Stimulated activated CD4-positive, alpha-beta T cell treated with anti-CD3 and anti-CD28 coated beads, Interleukin-15, amount 100 ng/mL, for 24 hours (primary cell): ENCODE results near the gene REX1BD.

Experiments used
- DNase-seq: peaks from one replicate; pipeline ENCODE4 v3.0.0-alpha.2; 2020

The REX1BD gene

DNA sequence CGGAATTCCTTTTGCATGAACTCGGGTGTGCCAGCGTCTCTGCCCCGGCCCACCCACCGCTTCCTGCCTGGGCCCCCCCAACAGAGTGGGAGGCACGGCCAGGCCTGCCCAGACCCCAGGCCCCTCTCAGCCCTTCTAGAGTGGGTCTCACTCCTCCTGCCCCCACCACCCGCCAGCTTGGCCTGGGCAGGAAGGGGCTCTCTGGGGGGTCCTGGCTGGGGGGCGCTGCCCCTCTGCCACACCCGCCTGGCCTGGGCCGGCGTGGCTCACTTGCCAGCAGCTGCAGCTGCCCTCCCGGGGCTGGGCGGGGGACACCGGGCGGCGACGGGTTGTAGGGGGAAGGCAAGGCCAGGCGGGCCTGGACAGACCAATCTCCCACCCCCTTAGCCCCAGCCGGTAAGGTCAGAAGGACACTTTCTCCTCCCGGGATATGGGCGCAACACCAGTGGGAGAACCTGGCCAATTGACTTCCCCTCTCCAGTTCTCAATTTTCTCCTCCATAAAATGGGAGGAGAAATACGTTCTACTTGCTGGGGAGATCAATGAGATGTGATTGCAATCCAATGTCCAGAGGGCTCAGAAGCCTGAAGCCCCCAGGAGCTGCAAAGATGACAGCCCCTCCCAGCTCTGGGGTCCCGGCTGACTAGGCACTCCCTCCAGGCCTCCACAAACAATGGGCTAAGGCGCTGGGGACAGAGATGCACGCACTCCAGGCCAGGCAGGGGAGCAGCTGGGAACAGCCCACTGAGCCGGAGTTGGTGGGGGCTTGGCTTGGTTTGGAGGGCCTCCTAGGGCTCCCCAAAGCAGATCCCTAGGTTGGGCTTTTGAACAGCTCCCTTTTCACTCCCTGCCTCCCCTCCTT, 15.6 kb downstream of the REX1BD start:
- DNase-seq = no peak

- DNase-seq = no peak
These were observed 16.2 kb downstream of the REX1BD start for GRCh38 chr19:18604820-18605159.

DNA sequence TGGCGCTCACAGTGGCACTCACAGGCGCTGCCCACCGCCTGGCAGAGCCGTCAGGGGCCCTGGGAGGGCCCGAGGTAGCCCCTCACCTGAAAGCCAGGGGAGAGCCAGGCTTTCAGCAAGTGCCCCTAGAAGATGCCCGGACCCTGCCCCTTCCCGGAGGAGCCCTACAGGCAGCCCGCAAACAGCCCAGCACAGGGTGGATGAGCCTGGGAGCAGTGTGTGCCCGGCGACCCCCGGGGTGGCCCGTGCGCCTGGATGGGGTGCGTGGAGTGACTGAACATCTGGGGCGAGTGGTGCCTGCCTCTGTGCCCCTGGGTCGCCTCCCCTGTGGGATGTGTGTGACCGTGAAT, 16.6 kb downstream of the REX1BD start:
- no peak for DNase-seq

- no peak for DNase-seq
These were observed 17.1 kb downstream of the REX1BD start for GRCh38 chr19:18605546-18606280.

- no peak for DNase-seq
These were observed 18.0 kb downstream of the REX1BD start, which contains the start of gene CRLF1 for GRCh38 chr19:18606281-18607225. TSS of gene CRLF1 (minus strand) at chr19:18606799. CDS start at chr19:18606656, 143 bp downstream.

DNA sequence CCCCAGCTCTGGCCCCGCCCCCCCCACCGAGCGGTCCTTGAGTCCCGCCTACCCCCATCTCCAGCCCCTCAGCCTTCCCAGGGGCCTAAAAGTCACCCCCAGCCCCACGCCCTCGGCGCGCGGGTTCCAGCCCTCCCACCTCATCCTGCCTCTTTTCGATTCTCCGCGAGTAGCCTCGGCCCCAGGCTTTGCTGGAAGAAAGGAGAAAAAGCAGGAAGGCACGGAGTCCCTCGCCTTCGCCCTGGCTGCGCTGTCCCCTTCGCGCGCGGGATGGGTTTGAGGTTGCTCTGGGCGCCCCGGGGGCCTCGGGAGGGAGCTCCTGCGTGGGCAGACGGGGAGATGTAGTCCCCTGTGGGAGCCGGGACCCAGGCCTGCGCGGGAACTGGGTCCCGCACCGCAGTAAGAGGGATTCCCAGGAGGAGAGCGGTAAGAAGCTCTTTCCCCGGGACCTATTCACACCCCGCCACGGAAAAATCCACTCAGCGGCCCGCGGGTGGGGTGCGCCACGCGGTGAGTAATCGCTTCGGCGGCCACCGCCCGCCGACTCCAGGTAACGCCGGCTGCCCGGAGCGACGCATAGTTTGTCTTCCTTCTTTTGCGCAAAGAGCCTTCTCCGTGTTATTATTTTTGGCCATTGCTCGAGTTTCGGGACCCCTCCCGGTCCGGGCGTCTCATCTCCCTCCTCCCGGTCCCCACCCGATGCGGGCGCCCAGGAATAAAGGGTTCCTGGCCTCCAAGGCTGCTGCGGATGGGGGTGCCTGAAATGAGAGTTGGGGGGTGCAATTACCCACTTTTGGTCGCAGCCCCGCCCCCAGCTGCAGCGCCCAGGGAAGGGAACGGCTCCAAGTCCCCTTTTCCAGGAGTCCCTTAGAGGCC, 18.9 kb downstream of the REX1BD start:
- DNase-seq = no peak

- DNase-seq = no peak
These were observed 19.7 kb downstream of the REX1BD start for GRCh38 chr19:18608102-18608804.

DNA sequence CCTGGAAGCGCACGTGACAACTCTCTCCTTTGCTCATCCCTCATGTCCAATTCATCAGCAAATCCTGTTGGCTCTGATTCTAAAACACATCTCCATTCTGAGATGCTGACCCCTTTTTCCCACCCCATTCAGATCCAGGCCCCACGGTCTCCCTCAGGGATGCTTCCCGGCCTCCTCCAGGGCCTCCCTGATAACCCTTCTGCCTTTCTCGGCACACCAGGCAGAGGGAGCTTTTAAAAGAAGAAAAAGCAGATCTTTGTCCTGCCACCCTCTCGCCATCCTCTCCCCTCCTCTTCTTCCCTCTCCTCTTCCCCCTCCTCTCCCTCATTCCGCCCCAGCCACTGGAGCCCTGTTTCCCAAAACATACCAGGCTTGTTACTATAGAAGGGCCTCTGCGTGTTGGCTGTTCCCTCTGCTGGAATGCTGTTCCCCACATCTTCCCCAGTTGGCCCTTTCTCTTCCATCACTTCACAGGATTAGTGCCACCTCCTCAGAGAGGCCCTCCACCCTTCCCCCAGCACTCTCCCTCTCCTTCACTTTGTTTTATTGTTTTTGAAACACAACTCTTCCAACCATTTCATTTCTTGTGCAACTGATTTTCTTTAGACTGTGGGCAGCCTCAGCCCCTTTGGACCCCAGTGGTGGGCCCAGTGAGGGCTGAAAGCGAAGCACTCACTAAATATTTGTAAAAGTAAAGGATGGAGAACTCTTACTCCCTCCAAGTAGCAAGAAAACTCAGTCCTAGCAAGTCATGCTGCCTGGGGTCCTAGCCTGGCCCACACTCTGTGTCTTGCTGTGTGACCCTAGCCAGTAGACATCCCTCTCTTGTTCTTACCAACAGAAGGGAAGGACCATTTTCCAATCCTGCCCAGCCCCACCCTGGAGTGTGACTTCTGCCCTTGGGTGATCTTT, 20.5 kb downstream of the REX1BD start:
- no peak for DNase-seq

- DNase-seq = no peak
These were observed 21.1 kb downstream of the REX1BD start for GRCh38 chr19:18609717-18610051.

DNA sequence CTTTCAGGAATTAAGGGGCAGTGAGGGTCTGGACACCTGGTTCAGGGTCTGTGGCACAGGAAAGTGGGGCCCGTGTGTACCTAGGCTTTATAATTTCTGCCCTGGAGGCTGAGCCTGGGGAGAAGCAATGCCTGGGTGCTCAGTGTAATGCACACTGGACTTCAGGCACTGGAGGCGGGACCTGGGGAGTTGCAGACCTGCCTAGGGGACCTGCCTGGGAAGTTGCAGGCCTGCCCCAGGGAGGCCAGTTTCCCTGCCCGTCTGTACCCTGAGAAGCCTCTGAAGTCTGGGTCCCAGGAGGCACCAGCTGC, 21.6 kb downstream of the REX1BD start:
- DNase-seq = no peak

DNA sequence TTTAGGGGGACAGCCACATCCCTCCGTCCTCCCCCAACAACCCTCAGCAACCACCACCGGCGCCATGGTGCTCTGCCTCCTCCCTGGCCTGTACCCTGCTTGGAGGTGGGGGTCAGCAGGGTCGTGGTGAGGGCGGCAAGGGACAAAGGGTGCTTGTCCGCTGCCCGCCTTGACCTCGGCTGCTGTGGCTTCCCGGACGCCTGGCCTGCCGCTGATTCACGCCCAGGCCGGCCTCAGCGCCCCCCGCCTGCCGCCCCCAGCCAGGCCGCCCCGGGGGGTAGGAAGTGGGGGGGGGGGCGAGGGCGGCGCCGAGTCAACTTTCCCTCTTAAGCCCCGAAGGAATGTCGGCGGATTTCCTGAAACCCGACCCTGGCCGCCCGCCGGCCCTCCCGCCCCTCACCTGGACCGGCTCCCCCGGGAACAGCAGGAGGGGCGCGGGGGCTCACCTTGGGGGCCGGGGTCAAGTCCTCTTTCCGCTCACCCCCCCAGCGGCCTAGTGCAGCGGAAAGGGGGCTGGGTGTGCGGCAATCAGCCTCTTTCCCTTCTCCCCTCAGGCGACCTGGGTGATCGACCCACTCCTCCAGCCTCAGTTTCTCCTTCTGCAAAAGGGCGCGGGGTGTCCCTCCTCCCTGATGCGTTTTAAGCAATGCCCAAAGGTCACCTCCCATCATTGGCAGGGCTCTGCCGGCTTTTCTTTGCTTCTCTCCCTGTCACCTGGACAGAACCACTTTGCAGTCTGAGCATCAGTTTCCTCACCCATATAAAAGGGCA, 22.1 kb downstream of the REX1BD start:
- no peak for DNase-seq

DNA sequence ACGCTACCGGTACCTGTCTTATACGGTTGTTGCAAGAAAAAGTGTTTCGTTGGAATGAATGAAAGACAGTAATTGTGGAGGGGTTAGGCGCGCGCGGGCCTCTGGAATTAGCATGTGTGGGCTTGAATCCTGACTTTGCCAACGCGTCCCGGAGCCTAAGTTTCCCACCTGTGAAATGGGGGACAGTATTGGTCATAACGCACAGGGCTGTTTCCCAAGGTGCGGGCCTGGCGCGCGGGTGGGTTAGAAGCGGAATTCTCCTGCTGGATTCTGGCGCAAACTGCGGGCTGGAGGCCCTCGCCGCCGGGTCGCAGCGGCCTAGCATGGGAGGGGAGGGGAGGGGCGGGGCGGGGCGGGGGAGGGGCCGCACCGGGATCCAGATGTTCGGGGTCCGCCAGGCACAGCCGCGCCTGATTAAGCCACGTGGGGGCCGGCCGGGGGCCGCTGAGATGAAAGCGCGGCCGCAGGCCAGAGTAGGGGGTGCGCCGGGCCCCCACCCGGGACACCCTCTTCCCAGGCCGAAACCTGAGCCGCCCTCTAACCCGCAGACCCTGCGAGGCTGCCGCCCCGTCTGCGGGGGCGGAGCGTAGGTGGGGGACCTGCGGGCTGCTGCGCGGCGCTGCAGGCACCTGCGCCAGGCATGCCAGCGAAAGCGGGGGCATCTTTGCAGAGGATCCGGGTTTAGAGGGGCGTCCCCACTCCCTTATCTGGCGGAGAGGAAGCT, 22.9 kb downstream of the REX1BD start:
- DNase-seq = no peak

DNA sequence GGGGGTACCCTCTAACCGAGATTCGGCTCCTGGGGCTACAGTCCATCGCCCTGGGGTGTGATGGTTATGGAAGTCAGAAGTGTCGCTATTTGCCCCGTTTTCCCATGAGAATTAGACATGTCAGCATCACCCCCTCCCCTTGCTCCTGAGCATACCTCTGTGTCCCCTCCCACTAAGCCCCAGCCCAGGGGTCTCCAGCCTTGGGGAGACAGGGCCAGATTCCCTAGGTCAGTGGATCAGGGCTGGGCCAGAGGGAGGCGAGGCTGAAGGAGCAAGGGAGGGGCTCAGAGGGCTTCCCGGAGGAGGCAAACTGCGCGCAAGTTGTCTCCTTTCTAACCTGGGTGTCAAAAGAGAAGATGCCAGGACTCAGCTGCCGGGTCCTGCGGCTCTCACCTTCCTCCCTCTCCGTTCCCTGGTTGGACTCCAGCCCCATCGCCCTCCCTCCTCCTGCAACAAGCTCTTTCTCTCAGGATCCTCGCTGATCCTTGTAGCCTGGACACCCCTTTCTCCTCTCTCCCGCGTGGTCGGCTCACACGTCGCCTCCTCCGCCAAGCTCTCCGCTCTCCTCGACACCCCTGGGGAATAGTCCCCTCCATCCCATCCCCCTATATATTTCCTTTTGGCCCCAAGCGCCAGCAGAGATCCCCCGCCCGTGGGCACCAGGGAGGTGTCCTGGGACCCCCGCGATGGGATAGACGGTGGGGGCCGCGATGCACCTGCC, 23.6 kb downstream of the REX1BD start:
- no peak for DNase-seq

DNA sequence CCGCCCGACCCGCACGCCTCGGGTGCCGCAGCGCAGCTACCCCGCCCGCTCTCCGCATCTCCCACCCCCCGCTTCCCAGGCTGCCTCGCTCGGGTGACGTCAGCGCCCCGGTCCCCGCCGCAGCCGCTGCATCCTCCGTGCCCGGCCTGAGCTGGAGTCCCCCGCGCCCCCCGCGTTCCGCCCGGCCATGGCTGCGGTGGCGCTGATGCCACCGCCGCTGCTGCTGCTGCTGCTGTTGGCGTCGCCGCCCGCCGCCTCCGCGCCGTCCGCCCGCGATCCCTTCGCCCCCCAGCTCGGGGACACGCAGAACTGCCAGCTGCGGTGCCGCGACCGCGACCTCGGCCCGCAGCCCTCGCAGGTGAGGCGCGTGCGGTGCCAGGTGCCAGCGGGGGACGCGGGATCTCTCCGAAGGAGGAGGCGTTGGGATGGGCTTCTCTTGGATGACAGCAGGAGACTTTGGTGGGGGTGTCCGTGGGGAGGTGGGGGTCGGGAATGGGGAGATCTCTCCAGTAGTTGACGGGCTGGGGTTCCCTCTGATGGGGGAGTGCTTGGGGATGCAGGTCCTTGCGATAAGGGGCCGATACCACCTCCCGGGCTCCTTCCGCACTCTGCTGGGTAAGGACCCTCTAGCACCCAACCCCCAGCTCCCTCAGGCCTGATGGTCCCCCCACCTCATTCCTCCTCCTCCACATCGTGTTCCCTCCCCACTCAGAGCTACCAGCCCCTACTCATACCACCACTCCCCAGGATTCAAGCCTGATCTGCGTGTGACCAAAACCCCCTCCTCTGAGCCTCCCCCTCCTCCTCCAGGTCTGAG, 24.4 kb downstream of the REX1BD start, which contains the start of gene TMEM59L:
TSS of gene TMEM59L (plus strand) at position 99 of the 817 bp plus-strand sequence. CDS start at position 188, 89 bp downstream.
- peak; percentile 62 for DNase-seq

DNA sequence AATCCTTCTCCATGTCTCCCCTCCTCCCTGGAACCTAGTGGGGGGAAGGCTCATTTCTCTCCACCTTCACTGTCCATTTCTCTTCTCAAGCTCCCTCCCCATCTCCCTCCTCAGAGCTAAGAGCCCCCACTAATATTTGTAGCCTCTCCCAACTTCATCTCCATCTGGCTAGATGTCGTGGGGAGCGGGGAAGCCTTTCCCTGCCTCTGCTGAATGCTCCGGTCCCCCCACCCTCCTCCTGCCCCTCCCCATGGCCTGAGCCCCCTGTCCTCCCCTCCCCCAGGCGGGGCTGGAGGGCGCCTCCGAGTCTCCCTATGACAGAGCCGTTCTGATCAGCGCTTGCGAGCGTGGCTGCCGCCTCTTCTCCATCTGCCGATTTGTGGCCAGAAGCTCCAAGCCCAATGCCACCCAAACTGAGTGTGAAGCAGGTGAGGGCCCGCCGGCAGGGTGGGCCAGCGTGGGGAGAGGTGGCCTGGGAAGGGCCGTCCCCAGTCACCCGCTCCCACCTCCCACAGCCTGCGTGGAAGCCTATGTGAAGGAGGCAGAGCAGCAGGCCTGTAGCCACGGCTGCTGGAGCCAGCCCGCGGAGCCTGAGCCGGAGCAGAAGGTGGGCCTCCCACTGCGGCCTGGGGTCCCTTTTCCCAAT, 25.1 kb downstream of the REX1BD start:
- no peak for DNase-seq

DNA sequence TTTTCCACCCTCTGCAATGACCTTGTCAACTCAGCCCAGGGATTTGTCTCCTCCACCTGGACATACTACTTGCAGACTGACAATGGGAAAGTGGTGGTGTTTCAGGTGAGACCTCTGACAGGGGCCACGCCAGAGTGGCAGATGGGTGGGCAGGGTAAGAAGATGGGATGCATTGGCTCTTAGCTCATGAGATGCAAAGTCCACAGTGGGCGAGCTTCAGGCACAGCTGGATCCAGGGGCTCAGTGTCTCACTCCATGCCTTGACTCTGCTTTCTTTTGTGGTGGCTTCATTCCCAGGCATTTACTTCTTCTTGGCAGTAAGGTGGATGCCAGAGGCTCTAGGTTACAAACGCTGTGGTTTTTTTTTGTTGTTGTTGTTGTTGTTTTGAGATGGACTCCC, 27.4 kb downstream of the REX1BD start:
- no peak for DNase-seq

DNA sequence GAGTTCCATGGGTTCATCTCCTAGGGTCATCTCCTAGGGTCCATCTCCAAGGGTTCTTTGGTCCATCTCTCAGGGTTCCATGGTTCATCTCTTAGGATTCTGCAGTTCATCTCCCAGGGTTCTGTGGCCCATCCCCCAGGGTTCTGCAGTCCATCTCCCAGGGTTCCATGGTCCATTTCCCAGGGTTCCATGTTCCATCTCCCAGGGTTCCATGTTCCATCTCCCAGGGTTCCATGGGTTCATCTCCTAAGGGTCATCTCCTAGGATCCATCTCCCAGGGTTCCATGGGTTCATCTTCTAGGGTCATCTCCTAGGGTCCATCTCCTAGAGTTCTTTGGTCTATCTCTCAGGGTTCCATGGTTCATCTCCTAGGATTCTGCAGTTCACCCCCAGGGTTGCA, 29.0 kb downstream of the REX1BD start:
- DNase-seq = no peak
